A549 (cell line): Measurements from ENCODE around the gene GATB.

Experiments used
- BHLHE40 ChIP-seq: IDR thresholded peaks from 2 replicates; pipeline ENCODE4 v1.6.1; 2012; ENCODE audit warnings: low read depth, low read length, inconsistent platforms
- CTCF ChIP-seq: fragments of >200 bp; sonication (Bioruptor Twin); formaldehyde crosslinking; IDR thresholded peaks from 3 replicates; pipeline ENCODE4 v1.5.1; 2016
- E2F6 ChIP-seq: IDR thresholded peaks from 2 replicates; pipeline ENCODE4 v1.6.1; 2012; ENCODE audit warnings: low read depth, borderline replicate concordance
- ELK1 ChIP-seq: fragments of 150-350 bp; IDR thresholded peaks from 2 replicates; pipeline ENCODE4 v1.6.1; 2014; ENCODE audit warnings: low read depth, mild to moderate bottlenecking, low read length
- HMGXB4 ChIP-seq: fragments of 250-450 bp; sonication (Bioruptor Pico); IDR thresholded peaks from 2 replicates; pipeline ENCODE4 v1.5.0; 2021; ENCODE audit warnings: mild to moderate bottlenecking, moderate library complexity, borderline replicate concordance
- MAFK ChIP-seq: fragments of 450-650 bp; IDR thresholded peaks from 2 replicates; pipeline ENCODE4 v1.6.1; 2014; ENCODE audit not compliant: partially characterized antibody
- MAX ChIP-seq: IDR thresholded peaks from 2 replicates; pipeline ENCODE4 v1.6.1; 2012
- MAZ ChIP-seq: fragments of 150-350 bp; IDR thresholded peaks from 2 replicates; pipeline ENCODE4 v1.6.1; 2014; ENCODE audit warnings: antibody characterized with exemption, low read depth, low read length, borderline replicate concordance
- NFE2L2 ChIP-seq: fragments of 150-350 bp; conservative IDR thresholded peaks from 2 replicates; pipeline ENCODE4 v1.6.1; 2014; ENCODE audit warnings: low read length
- NPAS2 ChIP-seq: fragments of 250-450 bp; sonication (Bioruptor Pico); IDR thresholded peaks from 2 replicates; pipeline ENCODE4 v1.8.0; 2022; ENCODE audit warnings: mild to moderate bottlenecking, moderate library complexity, borderline replicate concordance
- NR3C1 ChIP-seq: fragments of >200 bp; sonication (Bioruptor Twin); formaldehyde crosslinking; IDR thresholded peaks from 3 replicates; pipeline ENCODE4 v1.6.1; 2017
- PBX3 ChIP-seq: IDR thresholded peaks from 2 replicates; pipeline ENCODE4 v1.6.1; 2012
- POLR2A ChIP-seq: IDR thresholded peaks from 2 replicates; pipeline ENCODE4 v1.6.1; 2012; ENCODE audit warnings: mild to moderate bottlenecking, low read length
- ZFP36 ChIP-seq: fragments of 450-650 bp; IDR thresholded peaks from 2 replicates; pipeline ENCODE4 v1.6.1; 2014; ENCODE audit warnings: borderline replicate concordance; ENCODE audit not compliant: partially characterized antibody

GRCh38 chr4:151653548-151653918, 107.3 kb downstream of the GATB start:
- TF ChIP-seq ELK1 (no peak), CTCF (no peak), HMGXB4 (CRISPR knock-in tag) (no peak), ZFP36 (no peak), MAFK (no peak), POLR2A (no peak), PBX3 (no peak), NFE2L2 (no peak), NPAS2 (CRISPR knock-in tag) (no peak), MAZ (no peak), NR3C1 (no peak), E2F6 (no peak), MAX (no peak), BHLHE40 (no peak)
